ENCODE results near the gene TRMT1L.

- TF ChIP-seq CTCF (IDR thresholded peaks at IDR 0.05) (no peak), ZFX (IDR thresholded peaks at IDR 0.05; ENCODE audit: borderline replicate concordance) (no peak)
These were observed 44.1 kb upstream of the TRMT1L start for GRCh38 chr1:185200889-185201288.

Data from 22Rv1 (cell line).